Astrocyte (in vitro differentiated cells and primary cell): ENCODE data around the gene MAP1LC3B.

Experiments used
- CTCF ChIP-seq: IDR thresholded peaks from 2 replicates; pipeline ENCODE4 v1.5.1; 2011; ENCODE audit warnings: low read depth, mild to moderate bottlenecking, inconsistent platforms, low read length, moderate library complexity; ENCODE audit not compliant: insufficient read depth
- EZH2 ChIP-seq: IDR thresholded peaks from 2 replicates; pipeline ENCODE4 v1.6.1; 2012; ENCODE audit warnings: mild to moderate bottlenecking, low read length, inconsistent platforms; ENCODE audit not compliant: insufficient read depth

- TF ChIP-seq CTCF (no peak), EZH2 (no peak)
Observed at GRCh38 chr16:87366930-87367329, 25.2 kb upstream of the MAP1LC3B start.
